C1 segment of cervical spinal cord (tissue), 14 donors: ENCODE results near the gene TRIM56.
"Not testable (repeated sequence)": the region's sequence is repeated elsewhere in the genome, so short reads cannot be mapped to it uniquely, and the experiment has no call there.

Experiments
- DNase-seq, 14 donors: peaks; one replicate each; lab custom pipeline; 2025; lab: John Stamatoyannopoulos, UW

Gene TRIM56

DNA sequence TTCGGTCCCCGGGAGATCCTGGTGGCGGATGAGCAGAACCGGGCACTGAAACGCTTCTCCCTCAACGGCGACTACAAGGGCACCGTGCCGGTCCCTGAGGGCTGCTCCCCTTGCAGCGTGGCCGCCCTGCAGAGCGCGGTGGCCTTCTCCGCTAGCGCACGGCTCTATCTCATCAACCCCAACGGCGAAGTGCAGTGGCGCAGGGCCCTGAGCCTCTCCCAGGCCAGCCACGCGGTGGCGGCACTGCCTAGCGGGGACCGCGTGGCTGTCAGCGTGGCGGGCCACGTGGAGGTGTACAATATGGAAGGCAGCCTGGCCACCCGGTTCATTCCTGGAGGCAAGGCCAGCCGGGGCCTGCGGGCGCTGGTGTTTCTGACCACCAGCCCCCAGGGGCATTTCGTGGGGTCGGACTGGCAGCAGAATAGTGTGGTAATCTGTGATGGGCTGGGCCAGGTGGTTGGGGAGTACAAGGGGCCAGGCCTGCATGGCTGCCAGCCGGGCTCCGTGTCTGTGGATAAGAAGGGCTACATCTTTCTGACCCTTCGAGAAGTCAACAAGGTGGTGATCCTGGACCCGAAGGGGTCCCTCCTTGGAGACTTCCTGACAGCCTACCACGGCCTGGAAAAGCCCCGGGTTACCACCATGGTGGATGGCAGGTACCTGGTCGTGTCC, 3.7 kb downstream of the TRIM56 start:
- DNase-seq, result no peak

DNA sequence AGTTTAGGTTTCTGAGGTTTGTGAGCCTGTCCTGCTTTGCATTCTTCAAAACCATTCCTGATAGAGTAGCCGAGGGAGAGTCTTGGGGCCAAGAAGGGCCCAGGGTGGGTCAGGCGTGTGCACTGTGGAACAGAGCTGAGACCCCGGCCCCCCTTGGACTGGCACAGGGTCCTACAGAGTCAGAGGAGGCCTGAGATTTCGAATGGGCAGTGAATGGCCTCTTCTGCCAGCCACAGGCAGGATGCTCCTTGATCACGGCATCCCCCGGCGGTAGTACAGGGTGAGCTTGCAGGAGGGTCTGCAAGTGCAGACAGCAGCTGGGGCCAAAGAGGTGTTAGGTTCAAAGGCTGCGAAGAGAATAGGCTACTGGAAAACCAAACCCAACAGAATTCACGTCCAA, 4.6 kb downstream of the TRIM56 start:
- DNase-seq, result no peak

DNA sequence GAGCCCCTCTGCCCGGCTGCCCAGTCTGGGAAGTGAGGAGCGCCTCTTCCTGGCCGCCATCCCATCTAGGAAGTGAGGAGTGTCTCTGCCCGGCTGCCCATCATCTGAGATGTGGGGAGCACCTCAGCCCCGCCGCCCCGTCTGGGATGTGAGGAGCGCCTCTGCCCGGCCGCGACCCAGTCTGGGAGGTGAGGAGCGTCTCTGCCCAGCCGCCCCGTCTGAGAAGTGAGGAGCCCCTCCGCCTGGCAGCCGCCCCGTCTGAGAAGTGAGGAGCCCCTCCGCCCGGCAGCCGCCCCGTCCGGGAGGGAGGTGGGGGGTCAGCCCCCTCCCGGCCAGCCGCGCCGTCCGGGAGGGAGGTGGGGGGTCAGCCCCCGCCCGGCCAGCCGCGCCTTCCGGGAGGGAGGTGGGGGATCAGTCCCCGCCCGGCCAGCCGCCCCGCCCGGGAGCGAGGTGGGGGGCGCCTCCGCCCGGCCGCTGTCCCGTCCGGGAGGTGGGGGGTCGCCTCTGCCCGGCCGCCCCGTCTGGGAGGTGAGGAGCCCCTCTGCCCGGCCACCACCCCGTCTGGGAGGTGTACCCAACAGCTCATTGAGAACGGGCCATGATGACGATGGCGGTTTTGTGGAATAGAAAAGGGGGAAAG, 7.1 kb downstream of the TRIM56 start:
- DNase-seq, result not testable (repeated sequence)

DNA sequence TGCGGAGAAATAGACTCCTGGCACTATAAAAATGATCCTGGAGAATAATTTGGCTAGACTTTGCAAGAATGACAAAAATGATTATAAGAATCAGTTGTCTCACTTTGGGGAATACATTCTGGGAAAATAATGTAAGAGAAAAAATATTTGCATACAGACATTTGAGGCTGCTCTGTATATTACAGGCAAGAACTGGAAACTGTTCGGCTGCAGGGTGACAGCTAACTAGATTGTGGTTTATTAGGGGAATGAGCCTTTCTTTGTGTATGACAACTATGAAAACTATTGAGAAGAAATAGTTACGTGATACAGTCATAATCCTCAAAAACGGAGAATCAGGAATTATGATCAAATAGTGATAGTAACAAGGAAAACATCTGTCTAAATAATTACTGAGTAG, 8.6 kb downstream of the TRIM56 start:
- no peak for DNase-seq

GRCh38 chr7:101094376-101094775, 9.1 kb downstream of the TRIM56 start:
- DNase-seq, result no peak

GRCh38 chr7:101094791-101095375, 9.6 kb downstream of the TRIM56 start:
- DNase-seq, result peak in 2 of 14 donors; percentile 9 to 17

DNA sequence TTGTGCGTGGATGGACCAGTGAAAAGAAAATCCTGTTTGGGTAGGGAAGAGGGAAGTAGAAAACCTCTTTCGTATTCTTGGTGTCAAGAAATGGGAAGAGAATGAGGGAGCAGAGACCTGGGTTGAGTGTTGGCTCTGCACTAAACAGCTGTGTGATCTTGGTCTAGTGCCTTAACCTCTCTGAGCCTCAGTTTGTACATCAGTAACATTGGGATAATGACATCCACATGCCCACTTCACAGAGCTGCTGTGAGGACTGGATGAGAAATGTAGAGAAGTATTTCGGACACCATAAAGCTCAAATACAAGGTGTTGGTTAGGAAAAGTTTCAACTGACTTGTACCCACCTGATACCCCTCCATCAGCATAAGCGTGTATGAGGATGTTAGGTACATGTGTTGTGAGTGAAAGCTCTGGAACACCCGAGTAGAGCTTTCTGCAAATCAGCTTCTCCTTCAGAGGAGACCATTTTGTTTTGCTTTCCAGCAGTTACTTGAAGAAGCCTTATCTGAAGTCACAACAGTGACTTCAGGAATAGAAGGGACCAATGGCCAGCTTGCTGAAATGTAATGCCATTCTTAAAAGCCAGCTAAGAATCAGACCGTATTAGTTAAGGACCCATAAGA, 11.2 kb downstream of the TRIM56 start:
- DNase-seq, result no peak

GRCh38 chr7:101096957-101097347, 11.7 kb downstream of the TRIM56 start:
- DNase-seq, result no peak

GRCh38 chr7:101097561-101097960, 12.3 kb downstream of the TRIM56 start:
- DNase-seq, result no peak

GRCh38 chr7:101099969-101100781, 14.9 kb downstream of the TRIM56 start:
- DNase-seq, result peak; percentile 37 to 96 (median 82)

DNA sequence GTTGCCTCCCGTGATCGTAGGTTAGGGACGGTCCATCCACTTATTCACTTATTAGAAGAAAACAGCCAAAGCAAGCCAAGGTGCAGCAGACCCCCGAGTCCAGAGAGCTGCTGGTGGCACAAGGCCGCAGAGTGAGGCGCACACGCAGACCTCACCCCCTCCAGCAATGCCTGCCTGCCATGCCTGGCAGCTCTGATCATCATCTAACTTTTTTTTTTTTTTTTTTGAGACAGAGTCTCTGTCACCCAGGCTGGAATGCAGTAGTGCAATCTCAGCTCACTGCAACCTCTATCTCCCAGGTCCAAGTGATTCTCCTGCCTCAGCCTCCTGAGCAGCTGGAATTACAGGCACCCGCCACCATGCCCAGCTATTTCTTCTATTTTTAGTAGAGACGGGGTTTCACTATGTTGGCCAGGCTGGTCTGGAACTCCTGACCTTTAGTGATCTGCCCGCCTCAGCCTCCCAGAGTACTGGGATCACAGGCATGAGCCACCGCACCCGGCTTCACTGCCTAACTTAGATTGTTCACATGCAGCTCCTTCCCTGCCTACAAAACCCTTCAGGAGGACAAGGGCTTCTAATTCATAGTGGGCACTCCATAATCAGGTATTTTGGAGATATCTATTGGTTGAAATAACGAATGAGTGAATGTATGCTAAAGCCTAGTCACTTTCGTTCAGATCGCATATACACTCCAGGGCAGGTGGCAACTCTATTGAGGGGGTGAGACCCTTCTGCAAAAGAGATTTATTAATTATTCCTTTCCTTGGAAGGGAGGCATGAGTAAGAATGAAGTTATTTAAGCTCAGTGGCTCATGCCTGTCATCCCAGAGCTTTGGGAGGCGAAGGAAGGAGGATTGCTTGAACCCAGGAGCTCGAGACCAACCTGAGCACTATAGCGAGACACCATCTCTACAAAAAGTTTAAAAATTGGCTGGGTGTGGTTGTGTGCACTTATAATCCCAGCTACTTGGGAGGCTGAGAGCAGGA, 15.9 kb downstream of the TRIM56 start:
- no peak for DNase-seq

GRCh38 chr7:101102026-101102425, 16.7 kb downstream of the TRIM56 start:
- DNase-seq, result no peak

GRCh38 chr7:101103701-101104100, 18.4 kb downstream of the TRIM56 start:
- DNase-seq, result not testable (repeated sequence)

DNA sequence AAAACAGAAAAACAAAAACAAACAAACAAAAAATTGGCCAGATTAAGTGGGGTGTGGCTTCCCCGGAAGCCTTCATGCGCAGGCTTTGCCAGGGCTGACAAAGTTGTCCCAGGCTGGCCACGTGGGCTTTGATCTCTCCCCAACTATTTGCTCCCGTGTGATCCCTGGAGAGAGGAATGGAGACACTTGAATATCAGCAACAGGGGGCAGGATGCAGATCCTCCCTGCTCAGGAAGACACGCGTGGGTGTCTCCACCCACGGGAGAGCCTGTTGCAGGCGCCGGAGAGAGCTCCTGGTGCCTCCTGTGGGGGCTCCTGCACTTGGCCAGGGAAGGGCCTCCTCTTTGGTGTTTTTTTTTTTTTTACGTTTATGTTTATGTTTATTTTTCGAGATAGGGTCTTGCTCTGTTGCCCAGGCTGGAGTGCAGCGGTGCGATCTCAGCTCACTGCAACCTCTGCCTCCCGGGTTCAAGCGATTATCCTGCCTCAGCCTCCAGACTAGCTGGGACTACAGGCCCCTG, 19.0 kb downstream of the TRIM56 start:
- no peak for DNase-seq

GRCh38 chr7:101104799-101105198, 19.5 kb downstream of the TRIM56 start:
- DNase-seq, result no peak

- DNase-seq, result not testable (repeated sequence)
Observed at GRCh38 chr7:101105248-101105647, 20.0 kb downstream of the TRIM56 start.

DNA sequence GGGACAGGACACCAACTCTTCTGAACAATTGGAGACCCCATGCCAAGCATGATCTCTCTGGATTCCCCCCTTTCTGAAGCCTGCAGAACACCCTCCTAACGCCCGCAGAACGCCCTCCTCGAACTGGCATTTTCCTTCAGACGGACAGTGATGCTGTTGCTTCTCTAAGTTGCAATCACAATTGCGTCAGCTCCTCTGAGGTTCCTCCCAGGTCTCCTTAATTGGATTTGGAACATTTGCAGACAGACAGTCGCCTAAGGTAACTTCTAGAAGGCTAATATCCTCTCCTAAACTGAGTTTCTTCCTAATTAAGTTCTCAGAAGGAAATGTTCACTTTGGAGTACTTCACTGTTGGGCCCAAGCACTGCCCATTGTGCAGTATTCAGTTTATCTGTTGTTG, 21.1 kb downstream of the TRIM56 start:
- DNase-seq, result no peak

- peak in 8 of 14 donors; percentile 5 to 43 (median 26) for DNase-seq
Observed at GRCh38 chr7:101108330-101108857, 23.1 kb downstream of the TRIM56 start.

DNA sequence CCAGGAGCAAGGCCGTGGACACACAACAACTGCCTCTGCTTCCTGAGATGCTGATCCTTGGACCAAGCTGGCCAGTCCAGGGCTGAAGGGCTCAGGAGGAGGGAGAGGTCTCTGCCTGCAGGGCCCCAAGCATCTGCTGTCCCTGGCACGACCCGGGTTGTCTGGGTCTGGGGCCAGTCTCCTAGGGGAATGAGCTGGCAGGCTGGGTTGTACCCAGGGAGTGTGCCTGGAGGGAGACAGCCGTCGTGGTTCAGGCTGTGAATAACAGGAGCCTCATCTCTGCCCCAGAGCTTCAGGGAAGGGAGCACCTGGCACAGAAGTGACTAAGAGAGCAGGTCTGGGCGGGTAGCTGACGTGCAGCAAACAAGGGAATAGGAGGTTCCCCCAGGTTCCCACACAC, 23.7 kb downstream of the TRIM56 start:
- DNase-seq, result peak in 2 of 14 donors; percentile 4 to 11

DNA sequence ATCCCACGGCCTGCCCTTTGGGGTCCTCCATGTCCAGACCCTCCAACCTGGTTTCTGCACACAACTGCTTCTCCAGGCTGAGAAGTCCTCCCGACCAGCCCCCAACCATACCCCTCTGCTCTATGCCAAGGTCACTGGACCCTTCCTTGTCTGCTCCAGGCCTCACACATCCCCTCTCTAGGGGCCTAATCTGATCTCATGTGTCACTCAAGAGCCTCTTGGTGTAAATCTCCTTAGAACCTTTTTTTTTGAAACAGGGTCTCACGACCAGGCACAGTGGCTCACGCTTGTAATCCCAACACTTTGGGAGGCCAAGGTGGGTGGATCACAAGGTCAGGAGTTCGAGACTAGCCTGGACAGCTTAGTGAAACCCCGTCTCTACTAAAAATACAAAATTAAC, 24.1 kb downstream of the TRIM56 start:
- no peak for DNase-seq
